Neural crest cell (in vitro differentiated cells): Measurements from ENCODE around the gene GPER1. TPM values are rescaled to one million over a fixed set of nuclear protein-coding genes. Genes with fewer than 3 reads are reported as not detected.

Source experiments
- DNase-seq: peaks from one replicate; pipeline ENCODE4 v3.0.0; 2021; ENCODE audit warnings: low read depth, mixed read lengths, low spot score
- H3K27ac Mint-ChIP-seq: one replicate; pipeline ENCODE4 v1.8.0; 2021; ENCODE audit warnings: mild to moderate bottlenecking, mixed read lengths; ENCODE audit not compliant: unreplicated experiment
- H3K27me3 Mint-ChIP-seq: 2 replicates; pipeline ENCODE4 v1.8.0; 2021; ENCODE audit warnings: low read depth, mild to moderate bottlenecking, mixed read lengths
- H3K36me3 Mint-ChIP-seq: 2 replicates; pipeline ENCODE4 v1.8.0; 2021; ENCODE audit warnings: low read depth, mild to moderate bottlenecking, mixed read lengths
- H3K4me1 Mint-ChIP-seq: 2 replicates; pipeline ENCODE4 v1.8.0; 2021; ENCODE audit warnings: mixed read lengths
- H3K4me3 Mint-ChIP-seq: one replicate; pipeline ENCODE4 v1.8.0; 2021; ENCODE audit warnings: mild to moderate bottlenecking, mixed read lengths
- H3K9me3 Mint-ChIP-seq: 2 replicates; pipeline ENCODE4 v1.8.0; 2021; ENCODE audit warnings: mixed read lengths
- CTCF ChIP-seq: fragments of 200-600 bp; sonication (generic); conservative IDR thresholded peaks from 2 replicates; pipeline ENCODE4 v1.5.0; 2021; ENCODE audit warnings: antibody characterized with exemption, mild to moderate bottlenecking
- total RNA-seq: library from RNA; stranded (reverse); gene quantifications from 2 replicates; pipeline ENCODE4 v1.2.1, GENCODE V29; 2021

GPER1 gene
- total RNA-seq, 1 donor from 2014 or later = 0.91 TPM

GRCh38 chr7:1080252-1080920 is 7.5 kb upstream of the GPER1 start:
- Mint-ChIP-seq H3K27ac (peak overlapping the region; percentile 43), H3K36me3 (no peaks in the 10 kb centered on the region), H3K27me3 (no peaks in the 10 kb centered on the region), H3K9me3 (no peaks in the 10 kb centered on the region), H3K4me1 (peaks cover 36% of the 10 kb centered on the region), H3K4me3 (peak overlapping the region; percentile 29)
- DNase-seq = peak; percentile 36
- TF ChIP-seq CTCF = no peak

- DNase-seq = no peak
- Mint-ChIP-seq H3K4me3 (peak overlapping the region; percentile 29), H3K36me3 (no peaks in the 10 kb centered on the region), H3K27me3 (no peaks in the 10 kb centered on the region), H3K9me3 (no peaks in the 10 kb centered on the region), H3K27ac (no peak overlapping the region), H3K4me1 (peaks cover 36% of the 10 kb centered on the region)
- TF ChIP-seq CTCF = no peak
Measured at GRCh38 chr7:1080921-1081255, 7.0 kb upstream of the GPER1 start.

GRCh38 chr7:1081336-1081735 is 6.6 kb upstream of the GPER1 start:
- Mint-ChIP-seq H3K4me1 (peaks cover 36% of the 10 kb centered on the region), H3K36me3 (no peaks in the 10 kb centered on the region), H3K27ac (no peak overlapping the region), H3K27me3 (no peaks in the 10 kb centered on the region), H3K9me3 (no peaks in the 10 kb centered on the region), H3K4me3 (no peak overlapping the region)
- TF ChIP-seq CTCF = no peak
- DNase-seq = no peak

- TF ChIP-seq CTCF = no peak
- peaks cover 42% of the 10 kb centered on the region for H3K4me1 Mint-ChIP-seq
- no peak overlapping the region for H3K4me3 Mint-ChIP-seq
Measured at GRCh38 chr7:1081931-1082401, 5.9 kb upstream of the GPER1 start.

GRCh38 chr7:1083729-1084657 is 3.9 kb upstream of the GPER1 start:
- DNase-seq = no peak
- no peak overlapping the region for H3K4me3 Mint-ChIP-seq
- H3K27me3 Mint-ChIP-seq = peaks cover 10% of the 10 kb centered on the region
- H3K4me1 Mint-ChIP-seq = peaks cover 62% of the 10 kb centered on the region
- no peaks in the 10 kb centered on the region for H3K36me3 Mint-ChIP-seq
- H3K27ac Mint-ChIP-seq = peak overlapping the region; percentile 67
- TF ChIP-seq CTCF = no peak
- no peaks in the 10 kb centered on the region for H3K9me3 Mint-ChIP-seq

More at GRCh38 chr7:1081931-1082401, 5.9 kb upstream of the GPER1 start:
- no peaks in the 10 kb centered on the region for H3K9me3 Mint-ChIP-seq
- peak overlapping the region; percentile 58 for H3K27ac Mint-ChIP-seq
- no peak for DNase-seq
- no peaks in the 10 kb centered on the region for H3K36me3 Mint-ChIP-seq
- peaks cover under 1% of the 10 kb centered on the region for H3K27me3 Mint-ChIP-seq
